ENCODE measurements around the gene ZNF44. TPM values are rescaled to one million over a fixed set of nuclear protein-coding genes. Genes with fewer than 3 reads are reported as not detected.
"Not testable (repeated sequence)": the region's sequence is repeated elsewhere in the genome, so short reads cannot be mapped to it uniquely, and the experiment has no call there.

Gene ZNF44
- total RNA-seq, 1 experiment from 2014 or later, result 4.8 TPM

DNA sequence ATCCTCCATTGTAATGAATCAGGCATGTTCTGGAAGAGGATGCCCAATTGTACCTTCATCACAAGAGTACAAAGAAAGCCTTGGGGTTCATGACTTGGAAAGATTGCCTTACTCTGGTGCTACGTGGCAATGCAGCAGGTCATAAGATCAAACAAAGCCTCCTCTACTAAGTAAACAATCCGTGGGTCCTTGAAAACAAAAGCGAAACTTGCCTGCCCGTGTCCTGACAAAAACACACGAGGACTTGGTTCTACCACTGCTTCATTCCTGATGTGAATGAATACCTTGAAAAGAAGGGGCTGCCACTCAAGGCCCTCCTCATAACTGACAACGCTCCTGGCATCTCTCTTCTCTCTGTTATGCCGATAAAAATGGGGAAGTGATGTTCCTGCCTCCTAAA is 19.9 kb upstream of the ZNF44 start:
- Mint-ChIP-seq H3K4me1 (no peaks in the 10 kb centered on the region), H3K27ac (no peak overlapping the region), H3K9me3 (peaks cover 21% of the 10 kb centered on the region), H3K4me3 (no peak overlapping the region), H3K36me3 (peaks cover 28% of the 10 kb centered on the region), H3K27me3 (ENCODE audit: low read depth) (no peaks in the 10 kb centered on the region)
- ChIA-PET POLR2A (no interaction called here), CTCF (no interaction called here)
- ATAC-seq (no peak), DNase-seq (ENCODE audit: low spot score) (no peak)
- TF ChIP-seq ELF4 (CRISPR knock-in tag; IDR thresholded peaks at IDR 0.05; ENCODE audit: low read depth), result no peak
- no peak for TF ChIP-seq GTF2I (CRISPR knock-in tag; conservative IDR thresholded peaks at IDR 0.05)
- no peak for TF ChIP-seq IRF2 (CRISPR knock-in tag; IDR thresholded peaks at IDR 0.05; ENCODE audit: borderline replicate concordance, low read depth)
- TF ChIP-seq FOXK1 (CRISPR knock-in tag; IDR thresholded peaks at IDR 0.05), result no peak
- TF ChIP-seq MYBL2 (CRISPR knock-in tag; IDR thresholded peaks at IDR 0.05), result no peak
- no peak for TF ChIP-seq SMAD4 (CRISPR knock-in tag; IDR thresholded peaks at IDR 0.05)
- no peak for TF ChIP-seq ZNF317 (CRISPR knock-in tag; IDR thresholded peaks at IDR 0.05; ENCODE audit: borderline replicate concordance, low read depth)
- TF ChIP-seq, protein P1, sequence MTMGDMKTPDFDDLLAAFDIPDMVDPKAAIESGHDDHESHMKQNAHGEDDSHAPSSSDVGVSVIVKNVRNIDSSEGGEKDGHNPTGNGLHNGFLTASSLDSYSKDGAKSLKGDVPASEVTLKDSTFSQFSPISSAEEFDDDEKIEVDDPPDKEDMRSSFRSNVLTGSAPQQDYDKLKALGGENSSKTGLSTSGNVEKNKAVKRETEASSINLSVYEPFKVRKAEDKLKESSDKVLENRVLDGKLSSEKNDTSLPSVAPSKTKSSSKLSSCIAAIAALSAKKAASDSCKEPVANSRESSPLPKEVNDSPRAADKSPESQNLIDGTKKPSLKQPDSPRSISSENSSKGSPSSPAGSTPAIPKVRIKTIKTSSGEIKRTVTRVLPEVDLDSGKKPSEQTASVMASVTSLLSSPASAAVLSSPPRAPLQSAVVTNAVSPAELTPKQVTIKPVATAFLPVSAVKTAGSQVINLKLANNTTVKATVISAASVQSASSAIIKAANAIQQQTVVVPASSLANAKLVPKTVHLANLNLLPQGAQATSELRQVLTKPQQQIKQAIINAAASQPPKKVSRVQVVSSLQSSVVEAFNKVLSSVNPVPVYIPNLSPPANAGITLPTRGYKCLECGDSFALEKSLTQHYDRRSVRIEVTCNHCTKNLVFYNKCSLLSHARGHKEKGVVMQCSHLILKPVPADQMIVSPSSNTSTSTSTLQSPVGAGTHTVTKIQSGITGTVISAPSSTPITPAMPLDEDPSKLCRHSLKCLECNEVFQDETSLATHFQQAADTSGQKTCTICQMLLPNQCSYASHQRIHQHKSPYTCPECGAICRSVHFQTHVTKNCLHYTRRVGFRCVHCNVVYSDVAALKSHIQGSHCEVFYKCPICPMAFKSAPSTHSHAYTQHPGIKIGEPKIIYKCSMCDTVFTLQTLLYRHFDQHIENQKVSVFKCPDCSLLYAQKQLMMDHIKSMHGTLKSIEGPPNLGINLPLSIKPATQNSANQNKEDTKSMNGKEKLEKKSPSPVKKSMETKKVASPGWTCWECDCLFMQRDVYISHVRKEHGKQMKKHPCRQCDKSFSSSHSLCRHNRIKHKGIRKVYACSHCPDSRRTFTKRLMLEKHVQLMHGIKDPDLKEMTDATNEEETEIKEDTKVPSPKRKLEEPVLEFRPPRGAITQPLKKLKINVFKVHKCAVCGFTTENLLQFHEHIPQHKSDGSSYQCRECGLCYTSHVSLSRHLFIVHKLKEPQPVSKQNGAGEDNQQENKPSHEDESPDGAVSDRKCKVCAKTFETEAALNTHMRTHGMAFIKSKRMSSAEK (CRISPR knock-in tag; IDR thresholded peaks at IDR 0.05; ENCODE audit: borderline replicate concordance), result no peak
- TF ChIP-seq, protein P2, sequence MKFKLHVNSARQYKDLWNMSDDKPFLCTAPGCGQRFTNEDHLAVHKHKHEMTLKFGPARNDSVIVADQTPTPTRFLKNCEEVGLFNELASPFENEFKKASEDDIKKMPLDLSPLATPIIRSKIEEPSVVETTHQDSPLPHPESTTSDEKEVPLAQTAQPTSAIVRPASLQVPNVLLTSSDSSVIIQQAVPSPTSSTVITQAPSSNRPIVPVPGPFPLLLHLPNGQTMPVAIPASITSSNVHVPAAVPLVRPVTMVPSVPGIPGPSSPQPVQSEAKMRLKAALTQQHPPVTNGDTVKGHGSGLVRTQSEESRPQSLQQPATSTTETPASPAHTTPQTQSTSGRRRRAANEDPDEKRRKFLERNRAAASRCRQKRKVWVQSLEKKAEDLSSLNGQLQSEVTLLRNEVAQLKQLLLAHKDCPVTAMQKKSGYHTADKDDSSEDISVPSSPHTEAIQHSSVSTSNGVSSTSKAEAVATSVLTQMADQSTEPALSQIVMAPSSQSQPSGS (CRISPR knock-in tag; IDR thresholded peaks at IDR 0.05; ENCODE audit: borderline replicate concordance, low read depth), result no peak
- TF ChIP-seq ZNF263 (CRISPR knock-in tag; IDR thresholded peaks at IDR 0.05; ENCODE audit: low read depth), result no peak
- TF ChIP-seq ZNF138 (CRISPR knock-in tag; conservative IDR thresholded peaks at IDR 0.05), result no peak
- TF ChIP-seq NFATC4 (CRISPR knock-in tag; IDR thresholded peaks at IDR 0.05), result no peak
- TF ChIP-seq KAT7 (CRISPR knock-in tag; IDR thresholded peaks at IDR 0.05; ENCODE audit: borderline replicate concordance), result no peak
- TF ChIP-seq, protein P3, sequence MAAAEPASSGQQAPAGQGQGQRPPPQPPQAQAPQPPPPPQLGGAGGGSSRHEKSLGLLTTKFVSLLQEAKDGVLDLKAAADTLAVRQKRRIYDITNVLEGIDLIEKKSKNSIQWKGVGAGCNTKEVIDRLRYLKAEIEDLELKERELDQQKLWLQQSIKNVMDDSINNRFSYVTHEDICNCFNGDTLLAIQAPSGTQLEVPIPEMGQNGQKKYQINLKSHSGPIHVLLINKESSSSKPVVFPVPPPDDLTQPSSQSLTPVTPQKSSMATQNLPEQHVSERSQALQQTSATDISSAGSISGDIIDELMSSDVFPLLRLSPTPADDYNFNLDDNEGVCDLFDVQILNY (CRISPR knock-in tag; IDR thresholded peaks at IDR 0.05), result no peak
- TF ChIP-seq, protein P4, sequence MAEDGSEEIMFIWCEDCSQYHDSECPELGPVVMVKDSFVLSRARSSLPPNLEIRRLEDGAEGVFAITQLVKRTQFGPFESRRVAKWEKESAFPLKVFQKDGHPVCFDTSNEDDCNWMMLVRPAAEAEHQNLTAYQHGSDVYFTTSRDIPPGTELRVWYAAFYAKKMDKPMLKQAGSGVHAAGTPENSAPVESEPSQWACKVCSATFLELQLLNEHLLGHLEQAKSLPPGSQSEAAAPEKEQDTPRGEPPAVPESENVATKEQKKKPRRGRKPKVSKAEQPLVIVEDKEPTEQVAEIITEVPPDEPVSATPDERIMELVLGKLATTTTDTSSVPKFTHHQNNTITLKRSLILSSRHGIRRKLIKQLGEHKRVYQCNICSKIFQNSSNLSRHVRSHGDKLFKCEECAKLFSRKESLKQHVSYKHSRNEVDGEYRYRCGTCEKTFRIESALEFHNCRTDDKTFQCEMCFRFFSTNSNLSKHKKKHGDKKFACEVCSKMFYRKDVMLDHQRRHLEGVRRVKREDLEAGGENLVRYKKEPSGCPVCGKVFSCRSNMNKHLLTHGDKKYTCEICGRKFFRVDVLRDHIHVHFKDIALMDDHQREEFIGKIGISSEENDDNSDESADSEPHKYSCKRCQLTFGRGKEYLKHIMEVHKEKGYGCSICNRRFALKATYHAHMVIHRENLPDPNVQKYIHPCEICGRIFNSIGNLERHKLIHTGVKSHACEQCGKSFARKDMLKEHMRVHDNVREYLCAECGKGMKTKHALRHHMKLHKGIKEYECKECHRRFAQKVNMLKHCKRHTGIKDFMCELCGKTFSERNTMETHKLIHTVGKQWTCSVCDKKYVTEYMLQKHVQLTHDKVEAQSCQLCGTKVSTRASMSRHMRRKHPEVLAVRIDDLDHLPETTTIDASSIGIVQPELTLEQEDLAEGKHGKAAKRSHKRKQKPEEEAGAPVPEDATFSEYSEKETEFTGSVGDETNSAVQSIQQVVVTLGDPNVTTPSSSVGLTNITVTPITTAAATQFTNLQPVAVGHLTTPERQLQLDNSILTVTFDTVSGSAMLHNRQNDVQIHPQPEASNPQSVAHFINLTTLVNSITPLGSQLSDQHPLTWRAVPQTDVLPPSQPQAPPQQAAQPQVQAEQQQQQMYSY (CRISPR knock-in tag; IDR thresholded peaks at IDR 0.05), result no peak

DNA sequence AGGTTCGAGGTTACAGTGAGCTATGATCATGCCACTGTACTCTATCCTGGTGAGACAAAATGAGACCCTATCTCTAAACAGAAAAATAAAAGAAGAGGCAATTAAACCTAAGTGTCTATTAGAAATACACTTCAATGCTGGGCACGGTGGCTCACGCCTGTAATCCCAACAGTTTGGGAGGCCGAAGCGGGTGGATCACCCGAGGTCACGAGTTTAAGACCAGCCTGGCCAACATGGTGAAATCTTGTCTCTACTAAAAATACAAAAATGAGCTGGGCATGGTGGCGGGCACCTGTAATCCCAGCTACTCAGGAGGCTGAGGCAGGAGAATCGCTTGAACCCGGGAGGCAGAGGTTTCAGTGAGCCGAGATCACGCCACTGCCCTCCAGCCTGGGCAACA is 14.2 kb upstream of the ZNF44 start:
- H3K4me1 Mint-ChIP-seq; H3K4me3 Mint-ChIP-seq; POLR2A ChIA-PET; H3K27me3 Mint-ChIP-seq (ENCODE audit: low read depth); DNase-seq (ENCODE audit: low spot score); ATAC-seq; CTCF ChIA-PET; H3K27ac Mint-ChIP-seq: not testable (repeated sequence)
- H3K9me3 Mint-ChIP-seq, result peaks cover 17% of the 10 kb centered on the region
- H3K36me3 Mint-ChIP-seq, result peaks cover 12% of the 10 kb centered on the region
